H9 (cell line): Measurements from ENCODE around the gene TLE5. TPM values are rescaled to one million over a fixed set of nuclear protein-coding genes. Genes with fewer than 3 reads are reported as not detected.

Source experiments
- DNase-seq: peaks from one replicate; pipeline ENCODE4 v3.0.0-alpha.2; 2017
- H2AFZ ChIP-seq: one replicate; pipeline ENCODE4 v1.6.1; 2013; ENCODE audit warnings: mild to moderate bottlenecking, low read length, control low read depth, moderate library complexity
- H2AK5ac ChIP-seq: 2 replicates; pipeline ENCODE4 v1.6.1; 2013; ENCODE audit warnings: low read length, control low read depth, mixed read lengths; ENCODE audit not compliant: insufficient read length
- H2BK120ac ChIP-seq: one replicate; pipeline ENCODE4 v1.6.1; 2013; ENCODE audit warnings: low read depth, mild to moderate bottlenecking, low read length, control low read depth, inconsistent platforms; ENCODE audit not compliant: poor library complexity, severe bottlenecking
- H2BK12ac ChIP-seq: 2 replicates; pipeline ENCODE4 v1.6.1; 2013; ENCODE audit warnings: low read length, control low read depth, mixed read lengths, low read depth; ENCODE audit not compliant: insufficient read length
- H2BK15ac ChIP-seq: 2 replicates; pipeline ENCODE4 v1.6.1; 2013; ENCODE audit warnings: low read depth, low read length, control low read depth
- H2BK20ac ChIP-seq: one replicate; pipeline ENCODE4 v1.6.1; 2013; ENCODE audit warnings: low read depth, mild to moderate bottlenecking, low read length, control low read depth, inconsistent platforms; ENCODE audit not compliant: poor library complexity, severe bottlenecking
- H2BK5ac ChIP-seq: 2 replicates; pipeline ENCODE4 v1.6.1; 2013; ENCODE audit warnings: low read length, control low read depth, mixed read lengths; ENCODE audit not compliant: insufficient read length
- H3K14ac ChIP-seq: 2 replicates; pipeline ENCODE4 v1.6.1; 2013; ENCODE audit warnings: low read length, control low read depth; ENCODE audit not compliant: insufficient read depth
- H3K18ac ChIP-seq: 2 replicates; pipeline ENCODE4 v1.6.1; 2013; ENCODE audit warnings: low read depth, mild to moderate bottlenecking, mixed read lengths, low read length, control low read depth; ENCODE audit not compliant: insufficient read length
- H3K23ac ChIP-seq: 2 replicates; pipeline ENCODE4 v1.6.1; 2013; ENCODE audit warnings: low read length, control low read depth, mixed read lengths, low read depth; ENCODE audit not compliant: insufficient read length
- H3K23me2 ChIP-seq: 2 replicates; pipeline ENCODE4 v1.6.1; 2013; ENCODE audit warnings: low read depth, mild to moderate bottlenecking, mixed read lengths, low read length, control low read depth; ENCODE audit not compliant: insufficient read length, poor library complexity, severe bottlenecking
- H3K27ac ChIP-seq: 2 replicates; pipeline ENCODE4 v1.5.1; 2013; ENCODE audit warnings: low read length, control low read depth, mixed read lengths, low read depth; ENCODE audit not compliant: insufficient read length
- H3K27me3 ChIP-seq: 2 replicates; pipeline ENCODE4 v1.6.1; 2013; ENCODE audit warnings: low read length, control low read depth, inconsistent platforms; ENCODE audit not compliant: insufficient read depth
- H3K4ac ChIP-seq: 2 replicates; pipeline ENCODE4 v1.6.1; 2013; ENCODE audit warnings: low read depth, mild to moderate bottlenecking, control low read depth, inconsistent platforms, low read length, moderate library complexity
- H3K4me1 ChIP-seq: 2 replicates; pipeline ENCODE4 v1.6.1; 2013; ENCODE audit warnings: low read length, control low read depth, inconsistent platforms; ENCODE audit not compliant: insufficient read depth
- H3K4me2 ChIP-seq: 2 replicates; pipeline ENCODE4 v1.6.1; 2013; ENCODE audit warnings: low read length, control low read depth, mixed read lengths; ENCODE audit not compliant: insufficient read length, insufficient read depth
- H3K56ac ChIP-seq: 2 replicates; pipeline ENCODE4 v1.6.1; 2013; ENCODE audit warnings: low read depth, mild to moderate bottlenecking, mixed read lengths, low read length, control low read depth; ENCODE audit not compliant: insufficient read length
- H3K79me1 ChIP-seq: 2 replicates; pipeline ENCODE4 v1.6.1; 2013; ENCODE audit warnings: low read depth, mild to moderate bottlenecking, moderate library complexity, low read length, control low read depth, inconsistent platforms; ENCODE audit not compliant: insufficient read depth, poor library complexity, severe bottlenecking
- H3K79me2 ChIP-seq: 2 replicates; pipeline ENCODE4 v1.6.1; 2013; ENCODE audit warnings: low read length, control low read depth, inconsistent platforms; ENCODE audit not compliant: insufficient read depth
- H3K9ac ChIP-seq: 2 replicates; pipeline ENCODE4 v1.6.1; 2013; ENCODE audit warnings: low read length, control low read depth, mixed read lengths; ENCODE audit not compliant: insufficient read length; ENCODE audit errors: extremely low read depth
- H3K9me3 ChIP-seq: one replicate; pipeline ENCODE4 v1.6.1; 2013; ENCODE audit warnings: low read depth, low read length, inconsistent platforms; ENCODE audit not compliant: control insufficient read depth
- H3T11ph ChIP-seq: one replicate; pipeline ENCODE4 v1.6.1; 2013; ENCODE audit warnings: mild to moderate bottlenecking, low read length, control low read depth, inconsistent platforms
- H4K20me1 ChIP-seq: one replicate; pipeline ENCODE4 v1.6.1; 2013; ENCODE audit not compliant: control insufficient read depth, insufficient read length, insufficient read depth
- H4K5ac ChIP-seq: 2 replicates; pipeline ENCODE4 v1.6.1; 2013; ENCODE audit warnings: low read depth, mild to moderate bottlenecking, mixed read lengths, low read length, control low read depth; ENCODE audit not compliant: insufficient read length
- H4K8ac ChIP-seq: replicated peaks from 2 replicates; pipeline ENCODE4 v1.6.1; 2013; ENCODE audit warnings: low read length, control low read depth, mixed read lengths, low read depth; ENCODE audit not compliant: insufficient read length
- H4K91ac ChIP-seq: 2 replicates; pipeline ENCODE4 v1.6.1; 2013; ENCODE audit warnings: low read depth, mild to moderate bottlenecking, moderate library complexity, mixed read lengths, low read length, control low read depth; ENCODE audit not compliant: insufficient read length
- H3K27ac Mint-ChIP-seq, 3 experiments: 2 replicates in 2 of 3; 3 replicates in 1 of 3; pipeline ENCODE4 v1.8.0; 2020 to 2021; ENCODE audit warnings: mixed read lengths in 3 of 3, mild to moderate bottlenecking in 1 of 3, moderate library complexity in 1 of 3
- H3K27me3 Mint-ChIP-seq: 2 replicates; pipeline ENCODE4 v1.8.0; 2021; ENCODE audit warnings: low read depth, mild to moderate bottlenecking, moderate library complexity, mixed read lengths
- H3K36me3 Mint-ChIP-seq, 3 experiments: 2 replicates in 2 of 3; 3 replicates in 1 of 3; pipeline ENCODE4 v1.8.0; 2020 to 2021; ENCODE audit warnings: low read depth in 3 of 3, mixed read lengths in 3 of 3; ENCODE audit not compliant: insufficient read depth in 1 of 3
- H3K4me1 Mint-ChIP-seq, 2 experiments: 2 replicates each; pipeline ENCODE4 v1.8.0; 2020; ENCODE audit warnings: mixed read lengths in 2 of 2
- H3K4me3 Mint-ChIP-seq, 2 experiments: 2 replicates in 1 of 2; 3 replicates in 1 of 2; pipeline ENCODE4 v1.8.0; 2020 to 2021; ENCODE audit warnings: mild to moderate bottlenecking in 2 of 2, mixed read lengths in 2 of 2, moderate library complexity in 1 of 2
- H3K9me3 Mint-ChIP-seq, 2 experiments: 2 replicates in 1 of 2; 3 replicates in 1 of 2; pipeline ENCODE4 v1.8.0; 2020; ENCODE audit warnings: mild to moderate bottlenecking in 2 of 2, mixed read lengths in 2 of 2, moderate library complexity in 1 of 2
- WGBS: extraction: QIAGEN DNeasy Blood & Tissue Kit; methylation state at CpG from one replicate; pipeline ENCODE4 v1.1.7; 2013; ENCODE audit warnings: missing lambda C conversion rate, low lambda C conversion rate, mixed read lengths; ENCODE audit not compliant: insufficient read length; ENCODE audit errors: extremely low coverage; 5-methylcytosine and 5-hydroxymethylcytosine counted together
- total RNA-seq: library from RNA; stranded (reverse); gene quantifications from 2 replicates; pipeline ENCODE4 v1.2.1, GENCODE V29; 2021
- TF ChIP-seq, protein P1 (sequence below): fragments of 200-600 bp; sonication (generic); conservative IDR thresholded peaks from 3 replicates; pipeline ENCODE4 v1.8.0; 2021; ENCODE audit warnings: antibody characterized with exemption, mild to moderate bottlenecking

TLE5 gene
- total RNA-seq, 1 experiment from 2014 or later = 221 TPM

DNA sequence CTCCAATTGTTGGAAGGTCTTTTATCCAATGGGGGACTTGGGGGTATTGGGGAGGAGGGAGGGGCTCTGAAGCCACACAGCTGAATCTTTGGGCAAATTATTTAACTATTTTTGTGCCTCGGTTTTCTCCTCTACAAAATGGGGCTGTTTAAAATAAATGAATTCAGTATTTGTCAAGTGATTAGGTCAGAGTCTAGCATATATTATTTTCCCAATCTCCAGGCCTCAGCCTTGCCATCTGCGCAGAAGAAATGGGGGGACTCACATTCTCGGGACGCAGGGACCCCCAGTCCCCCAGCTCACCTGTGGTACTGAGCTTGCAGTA lies 1.5 kb downstream of the TLE5 start:
- H3K9ac ChIP-seq = no peak overlapping the region
- no peaks in the 10 kb centered on the region; the same call in 1 of the 2 replicates for H3K4me1 ChIP-seq
- Mint-ChIP-seq H3K27ac (no peak overlapping the region; a peak in 1 of 7 replicates), H3K27me3 (peaks cover 3% of the 10 kb centered on the region), H3K9me3 (no peaks in the 10 kb centered on the region), H3K4me3 (peak overlapping the region; percentile 65 to 84), H3K4me1 (peaks cover 17 to 41% of the 10 kb centered on the region in 2 experiments), H3K36me3 (peaks cover 8 to 35% (median 31%) of the 10 kb centered on the region in 3 experiments; a peak in 6 of 7 replicates)
- H3T11ph ChIP-seq = no peak overlapping the region
- no peak overlapping the region for H4K5ac ChIP-seq
- no peak overlapping the region for H2BK5ac ChIP-seq
- no CpG with 5 or more reads among the region's 4 CpGs for WGBS
- no peaks in the 10 kb centered on the region for H4K20me1 ChIP-seq
- H3K27ac ChIP-seq = no peak overlapping the region
- no peaks in the 10 kb centered on the region for H3K79me1 ChIP-seq
- H3K27me3 ChIP-seq = no peaks in the 10 kb centered on the region
- no peak overlapping the region for H3K18ac ChIP-seq
- H2BK15ac ChIP-seq = no peak overlapping the region
- no peak overlapping the region for H3K4ac ChIP-seq
- DNase-seq = no peak
- no peak overlapping the region for H2BK120ac ChIP-seq
- no peak overlapping the region for H2AK5ac ChIP-seq
- no peak overlapping the region for H2AFZ ChIP-seq
- H3K4me2 ChIP-seq = peak overlapping the region; percentile 14
- no peak overlapping the region for H4K8ac ChIP-seq
- H3K9me3 ChIP-seq = no peaks in the 10 kb centered on the region
- H2BK20ac ChIP-seq = no peak overlapping the region
- no peak overlapping the region for H3K14ac ChIP-seq
- TF ChIP-seq, protein P1, sequence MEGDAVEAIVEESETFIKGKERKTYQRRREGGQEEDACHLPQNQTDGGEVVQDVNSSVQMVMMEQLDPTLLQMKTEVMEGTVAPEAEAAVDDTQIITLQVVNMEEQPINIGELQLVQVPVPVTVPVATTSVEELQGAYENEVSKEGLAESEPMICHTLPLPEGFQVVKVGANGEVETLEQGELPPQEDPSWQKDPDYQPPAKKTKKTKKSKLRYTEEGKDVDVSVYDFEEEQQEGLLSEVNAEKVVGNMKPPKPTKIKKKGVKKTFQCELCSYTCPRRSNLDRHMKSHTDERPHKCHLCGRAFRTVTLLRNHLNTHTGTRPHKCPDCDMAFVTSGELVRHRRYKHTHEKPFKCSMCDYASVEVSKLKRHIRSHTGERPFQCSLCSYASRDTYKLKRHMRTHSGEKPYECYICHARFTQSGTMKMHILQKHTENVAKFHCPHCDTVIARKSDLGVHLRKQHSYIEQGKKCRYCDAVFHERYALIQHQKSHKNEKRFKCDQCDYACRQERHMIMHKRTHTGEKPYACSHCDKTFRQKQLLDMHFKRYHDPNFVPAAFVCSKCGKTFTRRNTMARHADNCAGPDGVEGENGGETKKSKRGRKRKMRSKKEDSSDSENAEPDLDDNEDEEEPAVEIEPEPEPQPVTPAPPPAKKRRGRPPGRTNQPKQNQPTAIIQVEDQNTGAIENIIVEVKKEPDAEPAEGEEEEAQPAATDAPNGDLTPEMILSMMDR = no peak
- H3K23me2 ChIP-seq = no peaks in the 10 kb centered on the region
- H3K23ac ChIP-seq = no peak overlapping the region
- H4K91ac ChIP-seq = no peak overlapping the region
- no peak overlapping the region for H3K56ac ChIP-seq
- H2BK12ac ChIP-seq = no peak overlapping the region
- 0 out of 2 replicates have a peak, but pooled peaks cover 2% of the 10 kb centered on the region for H3K79me2 ChIP-seq
